GM19438 (cell line): ENCODE data around the gene GLYR1.

ENCODE experiments used
- ATAC-seq: cut with Tn5 transposase; IDR thresholded peaks from one replicate; pipeline ENCODE4 v1.9.1; 2021; ENCODE audit warnings: low read depth; ENCODE audit not compliant: unreplicated experiment

GLYR1 gene

GRCh38 chr16:4852221-4852872 is 5.3 kb upstream of the GLYR1 start:
- no peak for ATAC-seq

- no peak for ATAC-seq
These were observed 3.1 kb upstream of the GLYR1 start for GRCh38 chr16:4850211-4850610.

GRCh38 chr16:4847774-4848587 is 893 bp upstream of the GLYR1 start:
- peak; percentile 19 for ATAC-seq

DNA sequence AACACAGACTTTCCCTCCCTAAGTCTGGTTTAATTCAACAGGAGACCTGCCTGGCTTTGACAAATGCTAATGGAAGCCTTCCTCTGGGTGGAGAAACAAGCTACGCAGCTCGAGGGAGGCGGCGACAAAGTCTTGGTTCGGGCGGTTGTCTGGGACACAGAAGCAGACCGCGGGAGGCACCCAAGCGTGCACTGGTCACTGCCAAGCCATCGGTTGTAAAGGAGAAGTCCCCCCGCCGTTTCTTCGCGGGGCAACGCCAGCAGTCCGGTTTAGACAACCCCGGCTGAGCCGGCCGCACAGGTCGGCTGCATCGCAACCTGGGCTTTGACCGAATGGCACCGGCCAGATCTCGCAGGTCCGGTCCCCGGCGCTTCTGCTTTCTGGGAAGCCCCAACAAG is 586 bp downstream of the GLYR1 start:
- peak; percentile 39 for ATAC-seq

- no peak for ATAC-seq
These were observed 6.1 kb downstream of the GLYR1 start for GRCh38 chr16:4840984-4841383.

- ATAC-seq, result no peak
These were observed 7.1 kb downstream of the GLYR1 start for GRCh38 chr16:4839942-4840341.

GRCh38 chr16:4837733-4838501 is 9.2 kb downstream of the GLYR1 start:
- no peak for ATAC-seq

DNA sequence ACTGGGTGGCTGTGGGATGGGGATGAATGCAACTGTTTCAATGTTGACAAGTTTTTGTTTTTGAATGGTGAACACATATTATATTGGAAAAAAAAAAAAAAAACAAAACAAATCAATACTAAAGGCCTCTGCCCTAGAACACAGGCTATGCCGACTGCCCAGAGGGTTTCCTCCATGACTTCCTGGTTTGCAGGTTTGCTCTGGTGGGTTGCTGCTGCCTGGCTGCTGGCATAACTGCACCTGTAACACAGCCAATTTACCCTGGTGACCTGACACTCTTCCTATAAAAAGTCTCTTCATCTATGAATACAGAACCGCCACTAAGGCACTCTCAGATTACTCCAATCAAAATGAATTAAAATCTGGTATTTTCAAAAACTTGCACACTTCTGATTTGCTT is 10.4 kb downstream of the GLYR1 start:
- no peak for ATAC-seq

- no peak for ATAC-seq
These were observed 13.5 kb downstream of the GLYR1 start for GRCh38 chr16:4833584-4833983.

DNA sequence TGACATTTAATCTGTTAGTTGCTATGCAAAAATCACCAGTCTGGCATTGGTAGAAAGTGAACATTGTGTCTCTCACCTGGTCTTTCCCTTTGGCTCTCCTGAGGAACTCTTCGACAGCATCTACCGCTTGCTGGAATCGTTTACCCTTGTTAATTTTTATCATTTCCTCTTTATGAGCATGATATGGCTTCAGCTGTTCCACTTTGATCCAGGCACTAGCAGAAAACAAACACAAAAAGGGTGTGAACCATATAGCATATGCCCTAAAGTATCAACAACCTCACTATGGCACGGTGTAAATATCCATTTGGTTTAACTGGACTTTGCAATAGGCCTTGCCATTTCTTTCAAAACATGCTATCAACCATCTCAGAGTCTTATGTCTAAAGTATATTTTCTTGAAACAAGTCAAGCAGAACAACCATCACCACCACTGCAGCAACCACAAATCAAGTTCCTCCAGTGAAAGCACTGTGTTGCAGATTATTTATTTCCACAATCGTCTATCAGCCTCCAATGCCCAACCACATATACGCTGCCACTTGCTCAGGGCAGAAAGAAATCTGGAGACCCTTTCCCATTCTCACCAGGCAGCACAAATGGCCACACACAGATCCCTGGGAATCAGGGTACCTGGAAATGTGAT is 14.3 kb downstream of the GLYR1 start:
- ATAC-seq, result no peak

GRCh38 chr16:4831616-4832015 is 15.5 kb downstream of the GLYR1 start:
- ATAC-seq, result no peak

DNA sequence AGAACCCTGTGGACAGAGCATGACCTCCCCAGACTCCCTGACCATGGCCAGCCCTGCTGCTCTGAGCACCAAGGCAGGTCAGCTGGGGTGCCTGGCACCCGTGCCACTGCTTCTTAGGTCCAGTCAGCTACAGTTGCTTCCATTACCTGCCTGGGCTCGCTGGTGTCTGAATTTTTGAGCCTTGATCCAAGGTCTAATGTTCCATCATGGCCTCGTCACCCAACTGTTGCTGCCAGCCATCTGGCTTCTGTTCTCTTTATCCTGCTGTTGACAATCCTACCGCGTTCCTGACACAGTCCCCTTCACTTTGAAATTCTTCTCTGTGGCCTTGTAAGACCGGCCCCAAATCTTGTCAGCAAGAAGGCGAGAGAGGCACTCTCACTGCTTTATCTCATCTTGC is 16.7 kb downstream of the GLYR1 start:
- ATAC-seq, result no peak

GRCh38 chr16:4828567-4829321 is 18.3 kb downstream of the GLYR1 start:
- no peak for ATAC-seq

GRCh38 chr16:4826980-4827379 is 20.1 kb downstream of the GLYR1 start:
- ATAC-seq, result no peak

DNA sequence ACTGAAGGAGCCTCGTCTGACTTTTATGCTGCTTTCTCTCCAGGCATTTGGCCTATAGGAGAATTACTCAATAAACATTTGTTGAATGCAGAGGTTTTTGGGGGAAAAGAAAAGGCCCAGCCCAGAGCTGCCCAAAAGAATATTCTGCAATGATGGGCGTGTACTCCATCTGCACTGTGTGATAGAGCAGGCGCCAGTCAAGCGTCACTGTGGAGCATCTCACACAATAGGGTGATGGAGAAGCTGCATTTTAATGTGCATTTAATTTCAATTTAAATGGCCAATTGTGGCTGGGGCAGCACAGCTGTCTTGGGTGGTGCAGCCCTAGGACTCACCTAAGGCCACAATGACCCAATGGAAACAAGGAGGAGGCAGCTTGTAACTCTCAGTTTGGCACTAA is 20.6 kb downstream of the GLYR1 start:
- no peak for ATAC-seq

- no peak for ATAC-seq
These were observed 21.9 kb downstream of the GLYR1 start for GRCh38 chr16:4825196-4825595.

GRCh38 chr16:4820652-4821051 is 26.4 kb downstream of the GLYR1 start:
- ATAC-seq, result no peak

GRCh38 chr16:4814542-4815173 is 32.4 kb downstream of the GLYR1 start:
- no peak for ATAC-seq

DNA sequence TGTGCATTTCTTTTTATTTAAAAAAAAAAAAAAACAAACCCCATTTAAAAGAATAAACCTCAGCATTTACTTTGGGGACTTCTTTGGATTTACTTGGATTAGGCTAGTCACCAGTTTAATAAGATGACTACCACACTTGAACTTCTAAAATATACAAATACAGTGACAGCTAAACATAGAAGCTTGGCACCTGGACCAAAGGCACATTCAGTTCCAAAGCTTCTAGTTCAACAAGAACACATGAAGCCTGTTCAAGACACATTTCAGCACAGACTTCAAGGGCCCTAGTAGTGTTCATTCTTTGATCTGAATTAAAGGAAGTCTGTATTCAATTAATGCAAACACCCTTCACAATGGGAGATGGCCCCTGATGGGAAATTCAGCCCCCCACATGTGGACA is 33.0 kb downstream of the GLYR1 start:
- no peak for ATAC-seq
